NCI-H2029 (cell line): ENCODE results near the gene MCTP2.

Source experiments
- DNase-seq: peaks from one replicate; lab custom pipeline; 2025; lab: John Stamatoyannopoulos, UW

The MCTP2 gene

DNA sequence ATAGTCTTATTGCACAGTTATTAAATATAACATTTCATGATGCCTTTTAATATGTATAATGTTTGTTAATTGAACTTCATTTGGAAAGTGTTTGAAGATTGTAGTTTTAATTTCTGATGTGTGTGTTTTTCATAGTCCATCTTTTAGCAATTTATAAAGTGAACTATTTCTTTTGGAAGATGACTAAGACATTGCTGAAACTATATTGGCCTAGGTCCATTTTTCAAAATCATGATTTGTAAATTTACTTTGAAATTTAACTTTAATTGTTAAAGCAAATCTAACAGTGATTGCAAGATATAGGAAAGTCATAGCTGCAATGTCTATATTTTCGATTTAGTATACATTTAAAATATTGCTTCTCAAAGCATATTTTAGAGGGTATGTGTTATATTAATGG, 30.8 kb downstream of the MCTP2 start:
- DNase-seq: no peak

DNA sequence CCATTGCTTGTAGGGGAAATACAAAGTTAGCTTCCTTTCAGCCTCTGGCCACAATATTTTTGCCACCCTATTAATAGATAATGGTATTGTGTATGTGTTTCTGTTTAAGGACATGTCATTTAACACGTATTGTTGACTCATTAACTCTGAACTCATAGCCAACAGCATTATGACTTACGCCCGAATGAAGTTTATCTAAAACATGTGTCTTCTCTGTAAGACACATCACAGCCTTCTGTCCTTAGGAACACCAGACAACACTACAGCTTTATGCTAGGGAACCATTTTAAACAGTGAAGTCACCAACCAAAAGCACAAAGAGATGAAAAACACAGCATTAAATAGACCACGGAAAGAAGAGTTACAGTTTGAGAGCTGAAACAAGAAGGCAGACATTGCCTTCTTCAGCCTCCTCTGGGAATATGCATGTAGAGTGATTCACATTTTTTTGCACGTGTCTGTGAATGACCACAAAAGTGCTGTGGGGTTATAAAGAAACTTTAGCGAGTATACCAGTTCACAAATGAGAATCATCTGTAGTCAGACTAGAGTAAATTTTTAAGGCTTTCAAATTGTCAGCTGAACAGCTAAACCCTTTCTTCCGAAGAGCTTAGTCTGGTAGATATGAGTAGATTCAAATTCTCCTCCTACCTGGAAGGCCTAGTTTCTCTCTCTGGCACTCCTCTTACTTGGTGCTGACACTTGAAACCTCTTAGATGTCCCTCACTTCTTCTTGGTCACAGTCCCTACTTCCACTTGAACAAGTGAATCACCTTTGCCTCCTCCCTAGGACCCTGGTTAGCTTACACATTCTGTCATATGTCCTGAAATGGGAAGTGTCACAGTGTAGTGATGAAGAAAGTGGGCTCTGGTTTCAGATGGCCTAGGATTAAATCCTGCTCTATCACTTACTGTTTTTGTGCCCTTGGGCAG, 32.2 kb downstream of the MCTP2 start:
- DNase-seq: no peak

DNA sequence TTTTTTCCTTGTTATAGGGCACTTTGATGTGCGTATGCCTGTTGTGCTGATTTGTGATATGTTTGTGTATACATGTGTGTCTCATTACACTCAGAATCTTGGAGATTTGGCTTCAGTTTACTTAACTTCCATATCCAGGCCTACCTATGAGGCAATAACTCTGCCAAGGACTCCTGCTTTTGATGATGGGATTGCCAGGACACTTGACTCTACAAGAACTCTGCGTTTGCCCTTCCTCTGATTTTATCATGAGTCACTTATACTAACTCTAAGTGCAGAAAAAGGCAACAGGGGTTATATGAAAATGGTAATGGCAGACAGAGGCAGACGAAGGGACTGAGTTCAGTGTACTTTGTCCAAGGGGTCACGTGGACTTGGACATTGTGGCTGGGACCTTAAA, 33.6 kb downstream of the MCTP2 start:
- DNase-seq: no peak

DNA sequence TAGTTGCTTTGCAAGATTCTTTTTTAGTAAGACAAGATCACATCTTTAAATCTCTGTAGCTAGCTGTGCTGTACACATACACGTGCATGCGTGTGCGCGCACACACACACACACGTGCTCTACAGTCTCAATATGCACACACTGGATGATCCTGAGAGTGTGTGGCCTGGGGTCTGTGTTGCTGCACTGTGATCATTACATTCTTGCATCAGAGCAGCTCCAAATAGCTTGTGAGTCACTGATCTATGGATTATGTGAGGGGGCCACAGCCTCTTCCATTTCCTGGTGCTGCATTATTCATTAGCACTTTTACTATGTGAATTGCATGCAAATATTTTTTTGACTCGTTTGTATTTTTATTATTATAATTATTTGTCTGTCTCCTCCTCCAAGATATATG, 34.6 kb downstream of the MCTP2 start:
- no peak for DNase-seq

DNA sequence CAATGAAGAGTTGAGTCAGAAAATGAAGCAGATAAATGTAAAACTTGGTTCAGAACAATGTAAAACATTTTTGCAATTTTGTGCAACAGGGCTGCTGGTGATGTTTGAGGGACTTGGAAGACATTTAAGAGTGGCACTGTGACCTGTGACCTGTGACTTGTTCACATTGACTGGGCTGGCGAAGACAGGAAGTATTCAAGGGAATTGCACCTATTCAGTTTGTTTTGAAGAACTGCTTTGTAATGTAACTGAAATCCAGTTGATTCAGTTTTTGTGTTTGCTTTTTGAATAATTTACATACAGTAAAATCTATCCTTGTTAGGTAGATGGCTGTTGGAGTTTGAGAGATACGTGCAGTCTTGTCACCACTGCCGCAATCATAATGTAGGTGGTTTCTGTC, 35.4 kb downstream of the MCTP2 start:
- no peak for DNase-seq

DNA sequence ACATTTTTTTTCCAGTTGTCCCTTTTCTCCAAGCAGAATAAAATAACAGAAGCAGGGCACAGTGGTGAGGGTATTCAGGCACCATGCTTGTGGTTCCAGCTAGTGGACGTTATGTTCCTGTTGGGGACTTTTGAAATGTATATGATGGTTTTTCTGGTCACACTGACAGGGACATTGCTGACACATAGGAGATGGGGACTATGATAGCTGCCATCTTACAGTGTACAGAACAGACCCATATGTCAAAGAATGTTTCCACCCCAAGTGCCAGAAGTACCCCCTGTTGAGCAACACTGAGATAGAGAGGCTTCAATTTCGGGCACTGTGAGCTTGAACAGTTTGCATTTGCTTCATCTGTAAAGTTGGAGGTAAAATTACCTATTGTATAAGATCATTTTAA, 38.6 kb downstream of the MCTP2 start:
- DNase-seq: no peak

DNA sequence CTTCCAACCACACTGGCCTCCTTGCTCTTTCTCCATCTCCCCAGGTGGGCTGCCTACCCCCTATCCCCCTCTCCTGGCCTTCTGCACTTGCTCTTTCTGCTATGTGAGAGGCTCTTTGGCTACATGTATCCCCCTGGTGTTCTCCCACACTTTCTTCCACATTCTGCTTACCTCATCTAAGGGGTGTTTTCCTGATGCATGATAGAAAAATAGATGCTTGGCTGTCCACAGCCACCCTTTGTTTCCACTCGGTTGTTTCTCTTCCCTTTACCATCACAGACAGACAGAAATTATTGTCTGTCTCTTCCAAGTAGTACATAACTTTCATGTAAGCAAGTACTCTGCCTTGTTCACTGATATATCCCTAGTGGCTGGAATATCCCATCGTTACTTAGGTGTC, 39.2 kb downstream of the MCTP2 start:
- DNase-seq: no peak

DNA sequence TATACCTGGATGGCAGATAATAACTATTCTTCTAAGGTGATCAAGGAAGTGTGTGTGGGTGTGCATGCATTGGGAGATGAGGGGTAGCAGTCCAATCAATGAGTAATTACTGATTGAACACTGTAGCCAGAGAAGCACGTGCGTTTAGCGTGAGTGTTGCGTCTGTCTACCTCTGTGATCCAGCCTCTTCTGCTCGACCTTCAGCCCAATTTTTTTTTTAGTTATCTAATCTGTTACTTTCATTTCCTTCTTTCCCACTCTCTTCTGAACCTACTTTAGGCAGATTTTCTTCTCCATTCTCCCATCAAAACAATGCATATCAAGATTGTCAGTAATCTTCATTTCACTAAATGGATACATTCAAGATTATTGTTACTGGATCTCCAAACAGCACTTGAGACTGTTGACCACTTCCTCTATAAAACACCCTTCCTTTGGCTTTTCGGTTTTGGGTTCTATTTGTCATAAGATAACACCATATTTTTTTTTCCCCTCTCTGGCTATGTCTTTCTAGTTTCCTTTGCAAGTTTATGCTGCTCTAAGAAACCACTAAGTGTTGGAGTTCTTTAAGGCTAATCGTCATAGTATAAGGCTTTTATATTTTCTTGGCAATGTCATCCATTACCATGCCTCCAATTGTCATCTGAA, 41.0 kb downstream of the MCTP2 start:
- no peak for DNase-seq

DNA sequence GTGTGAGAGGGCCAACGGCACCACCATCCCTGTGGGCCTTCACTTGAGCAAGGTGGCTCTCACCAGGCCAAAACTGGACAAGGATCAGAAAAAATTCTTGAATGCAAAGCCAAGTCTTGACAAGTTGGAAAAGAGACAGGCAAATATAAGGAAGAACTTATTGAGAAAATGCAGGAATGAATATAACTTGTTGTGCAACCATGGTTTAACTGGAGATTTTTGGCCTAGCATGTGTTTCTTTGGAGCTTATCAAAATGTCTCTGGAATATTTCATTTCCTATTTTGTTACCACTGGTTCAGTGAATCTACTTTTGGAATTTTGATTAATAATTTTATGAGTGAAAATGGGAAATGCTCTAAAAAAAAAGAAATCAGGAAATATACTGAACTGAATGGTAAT, 42.5 kb downstream of the MCTP2 start:
- DNase-seq: no peak

DNA sequence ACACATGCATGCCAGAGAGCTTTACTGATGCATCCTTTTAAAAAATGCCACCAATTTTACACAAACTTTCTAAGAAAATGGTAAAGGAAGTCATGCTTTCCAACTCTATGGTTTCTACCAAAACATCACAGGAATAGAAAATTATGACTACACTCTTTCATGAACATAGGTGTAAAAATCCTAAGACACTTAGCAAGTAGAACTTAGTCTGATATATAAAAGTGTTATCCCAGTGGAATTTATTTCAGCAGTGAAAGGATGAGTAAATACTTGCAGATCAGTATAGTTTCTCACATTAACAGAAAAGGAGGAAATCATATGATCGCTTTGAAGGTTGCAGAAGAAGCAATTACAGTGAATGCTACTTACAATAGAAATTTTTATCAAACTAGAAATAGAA, 43.4 kb downstream of the MCTP2 start:
- DNase-seq: no peak

DNA sequence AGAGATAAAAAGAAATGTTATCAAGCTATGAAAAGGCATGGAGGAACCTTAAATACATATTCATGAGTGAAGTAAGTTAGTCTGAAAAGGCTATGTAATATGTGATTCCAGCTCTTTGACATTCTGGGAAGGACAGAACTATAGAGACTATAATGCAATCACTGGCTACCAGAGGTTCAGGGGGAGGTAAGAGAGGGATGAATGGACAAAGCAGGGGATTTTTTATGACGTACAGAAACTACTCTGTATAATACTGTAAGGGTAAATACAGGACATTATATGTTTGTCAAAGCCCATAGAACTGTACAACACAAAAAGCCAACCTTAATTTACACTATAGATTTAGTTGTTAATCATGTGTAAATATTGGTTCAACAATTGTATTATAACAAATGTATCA, 46.1 kb downstream of the MCTP2 start:
- DNase-seq: no peak

DNA sequence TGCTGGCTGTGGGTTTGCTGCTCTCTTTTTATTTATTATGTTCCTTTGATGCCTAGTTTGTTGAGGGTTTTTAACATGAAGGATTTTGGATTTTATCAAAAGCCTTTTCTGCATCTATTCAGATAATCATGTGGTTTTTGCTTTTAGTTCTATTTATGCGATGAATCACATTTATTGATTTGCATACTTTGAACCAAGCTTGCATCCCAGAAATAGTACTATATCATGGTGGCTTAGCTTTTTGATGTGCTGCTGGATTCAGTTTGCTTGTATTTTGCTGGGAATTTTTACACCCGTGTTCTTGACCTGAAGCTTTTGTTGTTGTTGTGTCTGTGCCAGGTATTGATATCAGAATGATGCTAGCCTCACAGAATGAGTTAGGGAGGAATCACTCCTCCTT, 48.4 kb downstream of the MCTP2 start:
- DNase-seq: no peak

DNA sequence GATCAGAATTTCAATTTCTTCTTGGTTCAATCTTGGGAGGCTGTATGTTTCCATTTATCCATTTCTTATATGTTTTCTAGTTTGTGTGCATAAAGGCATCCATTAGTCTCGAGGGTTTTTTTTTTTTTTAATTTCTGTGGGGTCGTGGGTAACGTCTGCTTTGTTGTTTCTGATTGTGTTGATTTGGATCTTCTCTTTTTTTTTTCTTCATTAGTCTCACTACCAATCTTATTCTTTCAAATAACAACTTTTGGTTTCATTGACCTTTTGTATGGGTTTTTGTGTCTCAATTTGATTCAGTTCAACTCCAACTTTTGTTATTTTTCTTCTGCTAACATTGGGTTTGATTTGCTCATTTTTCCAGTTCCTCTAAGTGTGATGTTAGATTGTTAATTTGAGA, 48.9 kb downstream of the MCTP2 start:
- no peak for DNase-seq

DNA sequence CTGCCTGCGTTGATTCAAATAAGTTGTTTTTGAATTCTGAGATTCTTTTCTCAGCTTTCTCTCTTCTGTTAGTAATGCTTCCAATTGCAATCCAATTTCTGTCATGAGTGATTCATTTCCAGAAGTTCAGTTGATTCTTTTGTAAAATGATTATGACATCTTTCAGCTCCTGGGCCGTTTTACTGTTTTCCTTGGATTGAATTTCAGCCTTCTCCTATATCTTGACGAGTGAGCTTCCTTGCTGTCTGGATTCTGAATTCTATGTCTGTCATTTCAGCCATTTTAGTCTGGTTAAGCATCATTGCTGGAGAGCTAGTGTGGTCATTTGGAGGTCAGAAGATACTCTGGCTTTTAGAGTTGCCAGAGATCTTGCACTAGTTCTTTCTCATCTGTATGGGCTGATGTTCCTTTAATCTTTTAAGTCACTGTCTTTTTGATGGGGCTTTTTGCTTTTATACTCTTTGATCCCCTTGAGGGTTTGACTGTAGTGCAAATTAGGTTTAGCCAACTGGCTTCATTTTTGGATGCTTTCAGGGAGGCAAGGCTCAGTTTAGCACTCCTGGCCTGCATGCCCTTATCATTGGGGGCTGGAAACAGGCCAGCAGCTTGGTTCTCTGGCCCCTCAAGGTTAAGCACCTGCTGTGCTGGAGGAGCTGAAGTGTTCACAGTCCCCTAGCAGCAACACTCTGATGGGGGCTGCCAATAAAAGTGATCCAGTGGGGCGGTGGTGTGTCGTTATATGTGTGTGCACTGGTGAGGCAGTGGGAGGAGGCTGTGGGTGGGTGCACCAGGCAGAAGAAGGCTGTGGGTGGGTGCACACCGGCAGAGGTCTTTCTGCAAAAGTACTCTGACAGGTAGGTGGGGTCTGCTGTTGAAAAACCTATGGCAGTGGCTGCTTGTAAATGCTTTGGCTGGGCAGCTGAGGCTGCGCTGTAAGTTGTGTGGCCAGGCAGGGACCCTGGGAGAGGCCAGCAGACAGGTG, 51.2 kb downstream of the MCTP2 start:
- no peak for DNase-seq

DNA sequence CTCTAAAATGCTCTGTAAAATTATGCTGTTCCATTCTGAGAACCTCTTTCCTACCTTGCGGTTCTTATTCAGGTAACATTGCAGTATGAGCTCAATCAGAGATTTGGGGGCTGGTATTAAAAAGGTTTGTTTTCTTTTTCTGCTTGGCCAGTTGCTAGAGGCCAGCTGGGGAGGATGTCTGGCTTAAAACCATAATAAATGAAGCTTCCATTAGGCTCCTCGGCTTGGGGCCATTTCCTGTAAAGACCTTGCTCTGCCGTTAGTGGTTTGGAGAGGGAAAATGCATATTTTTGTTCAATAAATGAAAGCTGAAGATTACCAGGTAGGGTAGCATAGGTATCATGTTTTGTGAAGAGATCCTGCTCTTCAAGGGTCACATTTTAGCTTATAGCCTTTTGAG, 55.2 kb downstream of the MCTP2 start:
- DNase-seq: no peak

DNA sequence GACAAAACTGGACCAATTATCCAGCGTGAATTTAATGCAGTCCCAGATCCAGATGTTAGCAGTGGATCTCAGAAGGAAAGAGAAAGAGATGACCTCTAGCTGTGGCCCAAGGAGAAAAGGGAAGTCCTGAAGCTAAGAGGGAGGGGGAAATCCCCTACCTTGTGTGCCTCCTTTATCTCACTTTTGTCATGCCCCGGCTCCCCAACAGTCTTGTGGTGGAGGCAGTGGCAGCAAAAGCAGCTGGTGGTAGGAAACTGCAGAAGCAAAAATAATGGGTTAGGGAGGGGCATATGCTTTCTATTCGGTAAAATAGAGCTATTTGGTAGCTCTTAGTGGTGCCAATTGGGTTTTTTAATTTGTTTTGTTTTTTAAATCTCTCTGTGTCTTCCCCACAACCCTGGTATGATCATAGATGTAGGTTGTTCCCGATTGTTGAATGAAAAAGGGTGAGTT, 56.5 kb downstream of the MCTP2 start:
- DNase-seq: no peak

DNA sequence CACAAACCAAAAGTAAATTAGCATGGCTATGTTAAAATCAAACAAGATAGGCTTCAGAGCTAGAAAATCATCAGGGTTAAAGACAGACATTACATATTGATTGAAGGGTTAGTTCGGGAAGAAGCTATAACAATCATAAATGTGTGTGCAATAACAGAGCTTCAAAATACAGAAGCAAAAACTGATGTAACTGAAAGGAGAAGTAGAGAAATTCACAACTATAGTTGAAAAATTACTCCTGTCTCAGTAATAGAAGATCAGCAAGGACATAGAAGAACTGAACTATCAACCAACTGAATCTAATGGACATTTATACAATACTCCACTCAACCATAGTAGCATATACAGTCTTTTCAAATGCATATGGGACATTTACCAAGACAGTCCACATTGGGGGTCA, 59.4 kb downstream of the MCTP2 start:
- DNase-seq: no peak

DNA sequence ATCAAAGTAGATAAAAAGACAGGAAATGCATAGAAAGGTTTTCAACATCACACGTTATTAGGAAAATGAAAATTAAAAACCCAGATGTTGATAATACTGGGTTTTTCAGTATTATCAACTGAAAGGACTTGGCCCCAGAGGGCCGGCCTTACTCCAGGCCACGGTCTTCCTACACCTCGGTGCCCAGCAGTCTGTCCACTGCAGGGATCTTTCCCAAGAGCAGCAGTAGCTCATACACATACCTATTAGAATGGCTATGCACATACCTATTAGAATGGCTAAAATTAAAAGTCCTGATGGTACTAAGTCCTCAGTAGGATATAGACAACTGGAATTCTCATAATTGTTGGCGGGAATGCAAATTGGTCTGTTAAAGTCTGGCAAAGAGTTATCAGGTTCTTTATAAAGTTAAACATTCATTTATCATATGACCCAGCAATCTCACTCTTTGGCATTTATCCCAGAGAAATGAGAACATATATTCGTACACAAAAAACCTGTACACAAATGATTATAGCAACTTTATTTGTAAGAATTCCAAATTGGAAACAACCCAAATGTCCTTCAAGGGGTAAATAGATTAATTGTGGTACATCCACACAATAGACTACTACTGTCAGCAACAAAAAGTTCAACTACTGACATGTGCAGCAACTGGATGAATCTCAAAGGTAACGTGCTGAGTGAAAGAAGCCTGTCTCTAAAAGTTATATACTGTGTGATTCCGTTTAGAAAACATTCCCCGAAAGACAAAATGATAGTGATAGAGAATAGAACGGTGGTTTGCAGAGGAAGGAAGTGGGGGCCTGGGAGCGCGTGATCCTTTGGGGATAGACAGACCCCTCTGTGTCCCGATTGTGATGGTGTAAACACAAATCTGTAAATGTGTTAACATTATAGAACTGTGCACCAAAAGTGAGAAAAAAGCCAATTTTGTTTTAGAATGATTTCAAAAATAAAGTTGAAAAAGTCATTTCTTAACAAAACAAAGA, 62.3 kb downstream of the MCTP2 start:
- no peak for DNase-seq

DNA sequence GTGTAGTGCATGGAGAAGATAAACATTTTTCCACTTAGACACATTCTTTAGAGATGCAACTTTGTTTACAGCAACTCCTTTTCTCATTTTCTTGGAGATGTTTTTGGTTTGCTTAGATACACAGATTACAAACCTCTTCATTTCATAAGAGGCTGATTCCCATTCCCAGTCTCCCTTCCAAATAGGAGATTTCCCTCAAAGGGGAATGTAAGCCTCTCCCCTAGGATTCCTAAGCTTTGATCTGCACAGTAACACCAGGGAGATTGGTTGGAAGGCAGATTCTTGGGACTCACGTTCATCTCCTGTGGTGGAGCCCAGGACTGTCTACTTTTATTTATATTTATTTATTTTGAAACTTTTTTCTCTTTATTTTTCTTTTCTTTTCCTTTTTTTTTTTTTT, 63.2 kb downstream of the MCTP2 start:
- no peak for DNase-seq

DNA sequence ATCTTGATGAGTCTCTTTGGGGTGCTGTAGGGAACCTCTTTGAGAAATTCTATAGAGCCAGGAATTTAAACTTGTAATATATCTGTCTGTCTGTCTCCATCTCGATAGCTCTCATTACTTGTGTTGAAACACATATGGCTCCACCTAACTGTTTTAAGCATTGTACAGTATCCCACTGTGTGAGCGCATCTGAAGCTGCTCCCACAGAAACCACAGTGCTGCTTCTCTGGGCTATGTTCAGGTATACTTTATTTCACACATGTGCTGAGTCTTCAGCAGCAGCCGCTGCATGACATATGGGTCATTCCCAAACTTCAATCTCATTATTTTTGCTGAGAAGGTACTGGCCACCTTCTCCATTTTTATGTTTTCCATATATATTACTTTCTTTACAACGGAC, 63.9 kb downstream of the MCTP2 start:
- no peak for DNase-seq

DNA sequence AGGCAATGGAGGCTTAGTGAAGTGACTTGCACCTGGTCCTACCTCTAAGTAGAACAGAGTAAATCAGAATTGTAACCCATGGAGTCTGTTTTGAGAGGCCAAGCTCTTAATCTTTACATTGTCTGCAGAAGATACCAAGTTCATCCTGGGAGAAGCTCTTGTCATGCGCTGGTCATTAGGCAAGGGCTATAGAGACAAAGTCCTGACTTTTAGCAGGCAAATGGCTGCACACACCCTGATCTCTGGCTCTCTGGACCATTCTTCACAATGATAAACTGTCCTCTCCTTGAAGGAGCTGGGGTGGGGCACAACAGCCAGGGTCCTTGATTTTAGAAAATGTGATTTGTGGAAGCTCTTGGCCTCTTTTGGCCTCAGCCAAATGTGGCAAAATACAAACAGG, 65.4 kb downstream of the MCTP2 start:
- DNase-seq: no peak
